NCI-H2107 treated with DMSO at 0.1 percent for 48 hours (cell line): ENCODE data around the gene PSTK.

ENCODE experiments used
- DNase-seq: peaks from one replicate; lab custom pipeline; 2025; ENCODE audit not compliant: unreplicated experiment; lab: John Stamatoyannopoulos, UW

Gene PSTK

DNA sequence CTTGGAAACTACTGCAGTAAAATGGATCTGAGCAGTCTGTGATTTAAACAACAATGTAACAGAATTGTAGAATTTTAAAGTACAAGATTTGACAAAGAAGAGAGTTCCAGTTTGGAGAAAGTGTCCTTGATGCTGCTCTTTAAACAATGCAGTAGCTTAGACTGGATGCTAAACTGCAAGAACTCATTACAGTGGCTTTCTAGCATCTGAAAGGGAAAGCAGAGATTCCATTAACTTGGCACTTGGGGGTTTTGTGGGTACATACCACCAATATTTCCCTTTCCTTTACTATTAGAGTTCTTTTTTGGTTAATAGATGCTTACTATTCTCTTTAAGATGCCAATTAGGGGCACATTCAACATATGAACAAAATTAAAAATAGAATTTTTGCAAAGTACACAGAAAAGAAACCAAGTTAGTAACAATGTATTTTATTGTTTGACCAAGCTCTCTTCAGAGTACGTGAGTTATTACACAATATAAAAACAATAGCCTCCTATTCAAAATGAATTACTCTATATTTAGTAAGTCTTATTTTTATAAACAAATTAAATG is 11.9 kb downstream of the PSTK start:
- DNase-seq: no peak

DNA sequence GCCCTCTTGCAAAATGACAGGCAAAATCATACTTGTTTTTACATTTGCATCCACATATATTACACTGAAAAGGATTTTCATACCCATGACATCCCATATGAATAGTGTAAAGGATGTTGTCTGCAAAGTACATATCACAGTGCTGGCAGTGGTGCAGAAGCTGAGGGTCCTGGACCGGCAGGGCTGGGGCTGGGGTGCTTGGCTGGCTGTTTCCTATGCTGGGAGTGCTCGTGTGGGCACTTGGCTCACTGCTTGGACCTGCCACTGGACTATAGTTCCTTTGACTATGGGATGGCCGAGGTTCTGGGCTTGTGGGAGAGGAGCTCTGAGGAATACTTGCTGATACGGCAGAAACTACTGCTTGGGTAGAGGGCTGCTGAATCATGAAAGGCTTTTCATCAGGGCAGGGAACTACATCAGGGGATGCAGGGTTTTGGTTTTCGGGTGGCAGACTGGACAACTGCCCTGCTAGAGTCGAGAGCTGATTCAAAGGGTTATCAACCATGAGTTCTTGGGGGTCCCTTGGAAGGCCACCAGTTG is 13.7 kb downstream of the PSTK start:
- no peak for DNase-seq

DNA sequence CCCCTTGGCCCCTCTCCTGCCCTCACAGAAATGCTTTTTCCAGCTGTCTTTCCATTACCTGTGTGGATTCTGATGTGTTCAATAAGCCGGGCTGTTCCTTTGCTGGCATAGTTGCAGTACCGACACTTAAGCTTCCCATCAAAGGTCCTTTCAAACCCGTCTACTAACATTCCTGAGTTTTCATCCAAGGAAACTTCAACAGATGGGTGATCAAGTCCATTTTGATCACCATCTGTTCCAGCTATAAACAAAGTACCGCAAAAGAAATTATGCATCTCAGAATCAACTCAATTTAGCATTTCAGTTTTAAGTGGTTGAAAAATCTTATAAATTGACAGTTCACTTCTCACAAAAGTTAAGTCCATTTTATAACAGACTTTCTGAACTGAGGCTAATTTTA is 15.7 kb downstream of the PSTK start:
- no peak for DNase-seq

DNA sequence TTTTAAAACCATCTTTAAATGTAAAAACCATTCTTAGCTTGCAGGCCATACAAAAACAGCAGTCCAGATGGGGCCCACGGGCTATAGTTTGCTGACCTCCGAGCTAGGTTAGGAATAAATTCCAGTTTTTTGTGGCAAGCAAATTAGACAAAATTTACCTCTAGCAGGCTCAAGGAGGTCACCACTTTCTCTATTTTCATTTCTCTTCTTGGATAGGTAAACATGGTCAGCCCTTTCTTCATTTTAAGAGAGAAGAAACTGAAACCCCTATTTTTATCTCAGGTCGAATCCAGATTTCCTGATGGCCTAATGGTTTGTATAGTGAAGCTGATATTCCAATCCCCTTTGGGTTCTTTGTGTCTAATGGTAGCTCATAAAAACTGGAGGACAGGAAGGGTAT is 17.7 kb downstream of the PSTK start:
- no peak for DNase-seq

DNA sequence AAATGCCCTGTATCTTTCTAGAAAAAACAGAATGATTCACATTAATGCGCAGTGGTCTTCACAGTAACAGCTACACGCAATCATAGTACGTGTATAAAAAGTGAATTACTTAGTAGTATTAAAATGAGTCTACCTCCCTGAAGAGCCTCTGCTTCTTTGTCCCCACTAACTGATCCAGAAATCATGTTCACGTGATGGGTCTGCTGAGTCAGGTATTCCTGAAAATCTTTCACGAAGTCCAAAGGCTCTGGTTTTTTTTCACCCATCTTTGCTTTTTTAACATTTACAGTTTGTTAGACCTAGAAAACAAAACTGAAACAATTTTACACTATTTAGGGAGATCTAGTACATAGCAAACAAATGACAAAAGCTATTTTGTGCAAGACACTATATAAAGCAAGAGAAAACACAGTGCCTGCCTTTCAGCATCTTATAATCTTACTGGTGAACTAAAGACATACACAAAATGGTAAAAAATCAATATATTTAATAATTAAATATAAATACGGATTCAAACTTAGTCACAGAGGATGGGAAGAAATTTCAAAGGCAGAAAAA is 18.2 kb downstream of the PSTK start:
- DNase-seq: no peak

DNA sequence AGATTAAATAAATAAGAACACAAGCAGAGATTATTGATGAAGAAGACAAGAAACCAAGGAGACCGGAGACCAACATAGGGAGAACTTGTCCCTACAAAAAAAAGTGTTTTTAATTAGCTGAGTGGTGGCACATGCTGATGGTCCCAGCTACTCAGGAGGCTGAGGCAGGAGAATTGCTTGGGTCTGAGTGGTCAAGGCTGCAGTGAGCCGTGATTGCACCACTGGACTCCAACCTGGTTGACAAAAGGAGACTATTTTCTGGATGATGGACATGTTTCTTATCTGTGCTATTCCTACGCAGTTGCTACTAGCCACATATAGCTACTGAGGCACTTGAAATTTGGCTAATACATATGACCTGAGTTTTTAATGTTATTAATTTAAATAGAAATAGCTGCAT is 18.7 kb downstream of the PSTK start:
- DNase-seq: no peak

DNA sequence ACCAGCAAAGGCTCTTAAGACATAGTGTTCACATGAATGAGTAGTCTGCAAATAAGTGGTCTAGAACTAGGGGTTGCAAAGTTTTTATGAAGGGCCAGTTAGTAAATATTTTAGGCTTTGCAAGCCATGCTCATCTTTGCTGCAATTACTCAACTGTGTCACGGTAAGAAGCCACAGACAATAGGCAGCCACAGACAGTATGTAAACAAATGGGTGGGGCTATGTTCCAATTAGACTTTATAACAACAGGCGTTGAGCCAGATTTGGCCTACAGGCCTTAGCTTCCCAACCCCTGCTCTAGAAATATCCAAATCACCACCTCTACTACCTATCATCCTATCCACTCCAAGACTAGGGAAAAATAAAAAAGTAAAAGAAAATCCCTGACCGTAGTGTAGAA is 19.1 kb downstream of the PSTK start:
- DNase-seq: no peak

DNA sequence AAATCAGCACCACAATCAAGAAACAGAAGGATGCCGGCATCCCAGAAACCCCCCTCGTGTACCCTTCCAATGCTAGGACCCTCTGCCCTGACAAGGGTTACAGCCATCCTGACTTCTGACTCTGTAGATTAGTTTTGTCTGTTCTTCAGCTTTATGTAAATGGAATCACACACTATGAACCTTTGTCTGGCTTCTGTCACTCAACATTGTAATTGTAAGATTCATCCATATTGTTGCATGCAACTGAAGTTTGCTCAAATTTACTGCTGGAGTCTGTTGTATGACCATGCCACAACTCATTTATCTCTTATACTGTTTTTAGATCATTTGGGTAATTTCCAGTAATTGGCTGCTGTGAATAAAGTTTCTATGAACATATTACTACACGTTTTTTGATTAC is 20.0 kb downstream of the PSTK start:
- no peak for DNase-seq

DNA sequence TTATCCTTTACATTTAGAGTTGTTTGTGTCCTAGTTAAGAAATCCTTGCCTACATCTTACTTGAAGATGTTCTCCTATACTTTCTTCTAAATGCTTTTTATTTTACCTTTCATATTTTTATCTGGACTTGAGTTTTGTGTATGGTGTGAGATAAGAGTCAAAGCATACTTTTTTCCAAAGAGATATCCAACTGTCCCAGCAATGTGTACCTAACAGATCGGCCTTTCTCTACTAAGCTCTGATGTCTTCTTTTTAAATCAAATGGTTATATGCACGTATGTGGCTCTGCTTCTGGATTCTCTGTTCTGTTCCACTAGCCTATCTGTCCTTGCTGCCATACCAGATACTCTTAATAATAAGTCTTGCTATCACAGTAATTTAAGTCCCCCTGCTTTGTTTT is 21.2 kb downstream of the PSTK start:
- DNase-seq: no peak

DNA sequence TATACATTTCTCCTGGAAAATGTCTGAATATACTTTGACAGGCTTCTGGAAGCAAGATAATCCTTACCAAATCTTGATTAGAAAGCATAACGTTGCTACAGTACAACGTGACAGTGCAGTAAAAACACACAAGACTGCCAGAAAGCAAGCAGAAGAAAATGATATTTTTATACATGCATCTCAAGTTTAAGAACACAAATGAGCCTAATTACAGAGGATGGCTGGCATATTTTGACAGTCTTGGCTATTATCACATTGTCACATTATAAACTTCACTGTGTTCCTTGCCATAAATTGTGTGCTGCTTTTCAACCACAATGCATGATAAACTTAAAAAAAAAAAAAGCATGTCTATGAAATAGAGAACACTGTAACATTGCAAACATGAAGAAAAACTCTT is 24.1 kb downstream of the PSTK start:
- DNase-seq: no peak

DNA sequence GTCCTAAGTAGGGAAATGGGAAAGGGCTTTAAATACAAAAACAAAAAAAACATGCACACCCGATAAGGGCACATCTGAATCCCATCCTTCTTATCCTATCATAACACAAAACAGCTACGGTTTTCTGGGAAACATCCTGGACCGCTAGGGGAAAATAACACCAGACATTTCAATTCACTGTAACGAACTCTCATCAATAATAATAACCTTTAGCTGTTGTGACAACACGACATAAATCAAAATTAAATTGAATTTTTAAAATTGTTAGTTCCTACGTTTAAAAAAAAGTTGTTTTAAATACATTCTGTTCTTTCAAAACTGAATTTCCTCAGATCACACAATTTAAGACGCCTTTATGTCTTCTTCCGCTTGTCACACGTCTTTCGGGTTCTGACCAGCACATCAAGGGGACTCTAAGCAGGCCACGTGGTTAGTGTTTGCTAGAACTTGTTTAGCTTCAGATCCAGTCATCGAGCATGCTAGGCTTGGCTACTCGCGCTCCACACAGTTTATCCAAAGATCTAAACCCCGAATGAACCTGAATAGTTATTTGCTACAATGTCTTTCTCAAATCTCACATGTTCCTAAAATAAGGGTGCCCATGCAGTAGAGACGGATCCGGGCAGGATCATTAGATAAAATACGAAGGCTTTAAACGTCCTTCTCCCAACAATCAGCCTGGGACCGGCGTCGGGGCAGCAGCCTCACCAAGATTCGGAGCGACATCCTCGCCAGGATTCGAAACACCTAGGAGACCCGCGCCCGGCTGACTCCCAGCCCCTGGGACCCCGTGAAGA is 27.6 kb downstream of the PSTK start:
- DNase-seq: peak; percentile 1

DNA sequence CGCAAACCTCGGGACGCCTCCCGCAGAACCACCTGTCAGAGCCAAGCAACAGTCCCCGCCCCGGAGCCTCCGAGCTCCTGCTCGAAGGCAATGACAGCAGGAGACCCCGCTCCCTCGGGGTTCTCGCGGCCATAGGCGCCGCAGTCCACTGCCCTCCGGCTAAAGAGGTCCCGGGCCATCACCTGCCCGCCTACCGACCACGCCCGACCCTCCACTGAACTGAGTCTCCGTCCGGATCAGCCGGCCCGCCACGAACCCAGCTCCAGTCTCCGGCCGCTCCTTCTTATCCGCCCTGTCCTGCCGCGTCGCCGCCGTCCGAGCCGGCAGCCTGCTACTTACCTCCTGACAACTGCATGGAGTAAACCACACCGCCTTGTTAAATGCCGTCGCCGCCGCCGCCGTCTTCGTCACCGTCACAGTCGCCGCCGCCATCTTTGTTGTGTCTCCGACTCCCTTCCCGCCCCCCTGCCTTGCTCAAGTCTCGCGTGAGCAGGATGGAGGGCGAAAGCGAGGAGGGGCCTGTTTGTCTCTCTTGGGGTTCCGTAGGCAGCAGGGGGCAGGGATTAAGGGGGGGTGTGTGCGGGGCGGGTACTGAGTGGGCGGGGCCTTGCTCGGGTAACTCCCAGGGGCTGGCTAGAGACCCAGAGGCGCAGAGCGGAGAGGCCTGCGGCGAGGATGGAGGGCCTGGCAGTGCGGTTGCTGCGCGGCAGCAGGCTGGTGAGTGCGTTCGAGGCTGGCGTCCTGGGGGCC is 28.3 kb downstream of the PSTK start, which contains the start of the genes ACADSB and IKZF5:
Gene ACADSB (plus strand): TSS at position 652 of the 750 bp plus-strand sequence. CDS start 24 bp downstream, at position 676.
Gene IKZF5 (minus strand): TSS at position 441 of the 750 bp plus-strand sequence. CDS start 10,170 bp downstream, outside the sequence.
- DNase-seq: peak; percentile 76

DNA sequence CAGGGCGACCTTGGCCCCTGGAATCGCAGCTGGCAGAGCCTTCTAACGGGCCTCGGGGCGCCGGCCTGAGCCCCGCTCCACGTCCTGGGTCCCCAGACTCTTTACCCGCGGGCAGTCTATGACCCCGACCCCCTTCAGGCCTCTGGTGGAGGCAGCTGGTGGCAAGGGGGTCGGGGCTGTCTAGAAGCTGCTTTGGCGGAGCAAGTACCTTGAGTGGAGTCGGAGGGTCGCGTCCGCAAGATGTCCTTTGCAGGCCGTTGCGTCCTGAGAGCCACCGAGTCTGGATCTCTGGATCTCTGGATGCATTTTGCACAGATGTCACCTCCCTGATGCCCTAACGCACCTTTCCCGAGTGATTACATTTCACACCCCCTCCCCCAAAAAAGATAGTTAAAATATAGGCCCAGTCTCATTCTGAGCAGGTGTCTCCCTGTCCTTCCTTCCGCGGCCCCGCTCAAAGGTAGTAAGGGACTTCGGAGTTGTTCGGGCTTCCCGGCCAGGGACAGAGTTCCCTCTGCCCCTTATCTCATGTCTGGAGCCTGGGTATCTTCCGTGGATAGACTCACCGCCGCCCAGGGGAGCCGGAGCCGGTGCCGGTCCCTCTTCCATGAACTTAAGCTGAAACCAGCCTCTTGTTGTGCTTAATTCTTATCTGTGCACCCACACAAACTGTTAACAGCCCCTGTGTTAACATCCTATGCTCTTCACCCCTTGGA is 29.1 kb downstream of the PSTK start:
- DNase-seq: no peak

DNA sequence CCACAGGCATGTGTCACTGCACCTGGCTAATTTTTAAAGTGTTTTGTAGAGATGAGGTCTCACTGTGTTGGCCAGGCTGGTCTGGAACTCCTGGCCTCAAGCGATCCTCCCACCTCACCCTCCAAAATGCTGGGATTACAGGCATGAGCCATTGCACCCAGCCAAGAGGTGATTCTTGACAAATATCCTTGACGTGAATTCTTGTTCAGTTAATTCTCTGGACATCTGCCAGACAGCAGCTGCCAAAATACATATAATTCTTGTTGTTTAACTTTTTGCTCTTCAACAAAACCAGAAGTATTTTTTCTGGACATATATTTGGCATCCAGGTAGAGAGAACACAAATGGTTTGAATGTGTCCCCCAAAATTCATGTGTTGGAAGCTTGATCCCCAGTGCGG is 31.8 kb downstream of the PSTK start:
- no peak for DNase-seq

DNA sequence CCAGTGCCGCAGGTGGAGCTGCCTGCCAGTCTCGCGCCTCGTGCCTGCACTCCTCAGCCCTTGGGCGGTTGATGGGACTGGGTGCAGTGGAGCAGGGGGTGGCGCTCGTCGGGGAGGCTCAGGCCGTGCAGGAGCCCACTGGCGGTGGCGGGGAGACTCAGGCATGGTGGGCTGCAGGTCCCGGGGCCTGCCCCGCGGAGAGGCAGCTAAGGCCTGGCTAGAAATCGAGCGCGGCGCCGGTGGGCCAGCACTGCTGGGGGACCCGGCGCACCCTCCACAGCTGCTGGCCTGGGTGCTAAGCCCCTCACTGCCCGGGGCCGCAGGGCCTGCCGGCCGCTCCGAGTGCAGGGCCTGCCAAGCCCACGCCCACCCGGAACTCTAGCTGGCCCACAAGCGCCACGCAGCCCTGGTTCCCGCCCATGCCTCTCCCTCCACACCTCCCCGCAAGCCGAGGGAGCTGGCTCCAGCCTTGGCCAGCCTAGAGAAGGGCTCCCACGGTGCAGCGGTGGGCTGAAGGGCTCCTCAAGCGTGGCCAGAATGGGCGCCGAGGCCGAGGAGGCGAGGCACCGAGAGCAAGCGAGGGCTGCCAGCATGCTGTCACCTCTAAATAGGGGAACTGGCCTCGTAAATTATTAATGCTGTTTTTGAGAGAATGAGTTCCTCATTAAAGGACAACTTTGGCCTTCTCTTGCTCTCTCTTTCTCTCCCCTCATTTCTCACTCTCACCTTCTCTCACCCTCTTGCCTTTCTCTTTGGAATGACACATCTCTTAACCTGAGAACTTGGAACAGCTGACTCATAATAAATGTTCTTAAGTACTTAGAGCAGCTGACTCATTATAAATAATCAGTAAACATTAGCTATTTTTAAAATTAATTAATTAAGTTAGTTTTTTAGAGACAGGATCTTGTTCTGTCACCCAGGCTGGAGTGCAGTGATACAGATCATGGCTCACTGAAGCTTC is 33.5 kb downstream of the PSTK start:
- DNase-seq: no peak

DNA sequence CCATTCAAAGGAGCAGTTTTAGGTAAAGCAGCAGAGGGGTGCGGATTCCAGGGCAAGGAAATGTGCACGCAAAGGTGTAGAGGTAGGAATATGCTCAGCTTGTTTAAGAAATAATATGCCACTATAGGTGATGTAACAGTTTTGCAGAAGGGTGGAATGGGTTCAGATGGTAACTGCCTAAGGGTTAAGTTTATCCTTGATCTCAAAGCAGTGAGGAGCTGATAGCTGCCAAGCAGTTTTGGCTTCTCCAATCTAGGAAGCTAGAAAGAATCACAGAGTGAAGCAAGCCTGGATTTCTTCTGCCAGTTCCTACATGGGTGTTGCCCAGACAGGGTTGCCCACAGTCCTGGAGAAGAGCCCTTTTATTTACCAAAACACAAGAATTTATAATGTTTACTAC is 34.6 kb downstream of the PSTK start:
- no peak for DNase-seq

DNA sequence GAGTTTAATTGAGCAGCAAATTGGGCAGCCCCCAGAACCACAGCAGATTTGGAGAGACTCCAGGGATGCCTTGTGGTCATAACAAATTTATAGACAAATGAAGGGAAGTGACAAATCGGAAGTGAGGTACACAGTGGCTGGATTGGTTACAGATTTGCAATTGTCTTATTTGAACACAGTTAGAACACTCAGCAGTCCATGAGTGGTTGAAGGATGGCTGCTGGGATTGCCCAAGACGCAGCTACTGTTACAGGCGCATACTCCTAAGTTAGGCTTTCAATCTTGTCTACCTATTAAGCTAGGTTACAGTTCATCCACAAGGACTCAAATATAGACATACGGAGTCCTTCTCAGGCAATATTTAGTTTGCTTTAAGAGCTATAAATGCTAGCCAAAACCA is 36.0 kb downstream of the PSTK start:
- DNase-seq: no peak

DNA sequence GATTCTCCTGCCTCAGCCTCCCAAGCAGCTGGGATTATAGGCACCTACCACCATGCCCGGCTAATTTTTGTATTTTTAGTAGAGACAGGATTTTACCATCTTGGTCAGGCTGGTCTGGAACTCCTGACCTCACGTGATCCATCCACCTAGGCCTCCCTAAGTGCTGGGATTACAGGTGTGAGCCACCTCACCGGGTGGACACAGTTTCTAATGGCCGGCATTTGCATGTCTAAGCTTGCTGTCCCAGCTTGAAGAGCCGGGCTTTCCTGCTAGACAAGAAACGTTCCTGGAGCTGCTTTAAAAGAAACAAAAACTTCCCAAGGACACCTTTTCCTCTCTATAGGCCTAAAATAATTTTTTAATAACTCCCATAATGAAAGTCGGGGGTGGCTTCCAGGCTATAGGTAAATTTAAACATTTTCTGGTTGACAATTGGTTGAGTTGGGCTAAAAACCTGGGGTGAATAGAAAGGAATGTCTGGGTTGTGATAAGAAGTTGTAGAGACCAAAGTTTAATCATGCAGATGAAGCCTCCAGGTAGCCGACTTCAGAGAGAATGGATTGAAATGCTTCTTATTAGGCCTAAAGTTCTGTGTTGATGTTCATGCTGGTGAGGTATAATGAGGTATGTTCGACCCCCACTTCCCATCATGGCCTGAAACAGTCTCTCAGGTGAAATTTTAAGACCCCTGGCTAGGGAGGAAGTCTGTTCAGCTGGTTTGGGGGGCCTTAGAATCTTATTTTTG is 37.4 kb downstream of the PSTK start:
- DNase-seq: no peak

DNA sequence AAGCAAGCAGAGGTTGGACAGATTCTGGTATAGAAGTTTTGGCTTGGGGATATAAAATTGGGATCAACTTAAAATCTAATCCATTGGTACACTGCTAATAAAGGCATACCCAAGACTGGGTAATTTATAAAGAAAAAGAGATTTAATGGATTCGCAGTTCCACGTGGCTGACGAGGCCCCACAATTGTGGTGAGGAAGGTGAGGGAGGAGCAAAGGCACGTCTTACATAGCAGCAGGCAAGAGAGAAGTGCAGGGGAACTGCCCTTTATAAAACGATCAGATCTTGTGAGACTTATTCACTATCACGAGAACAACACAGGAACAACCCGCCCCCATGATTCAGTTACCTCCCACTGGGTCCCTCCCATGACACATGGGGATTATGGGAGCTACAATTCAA is 38.3 kb downstream of the PSTK start:
- no peak for DNase-seq
